Ammon's horn (tissue), 1 donor: ENCODE measurements around the gene OR5H1.
"Not testable (repeated sequence)": the region's sequence is repeated elsewhere in the genome, so short reads cannot be mapped to it uniquely, and the experiment has no call there.

Experiments used
- DNase-seq: peaks from one replicate; pipeline ENCODE4 v3.0.0-alpha.2; 2016; ENCODE audit warnings: low spot score

The OR5H1 gene

GRCh38 chr3:98130421-98130820, at the start of gene OR5H1:
TSS of gene OR5H1 (plus strand) at chr3:98130721. CDS start at chr3:98132698, 1,977 bp downstream.
- DNase-seq, result no peak

GRCh38 chr3:98086873-98087272, 43.6 kb upstream of the OR5H1 start, which contains the start of gene OR5AC2:
TSS of gene OR5AC2 (plus strand) at chr3:98087173. CDS start at chr3:98087173, 0 bp downstream.
- no peak for DNase-seq

- no peak for DNase-seq
These were observed 34.6 kb upstream of the OR5H1 start for GRCh38 chr3:98095882-98096281.

GRCh38 chr3:98099848-98100247, 30.7 kb upstream of the OR5H1 start:
- no peak for DNase-seq

- DNase-seq, result no peak
These were observed 22.4 kb upstream of the OR5H1 start for GRCh38 chr3:98108162-98108561.

GRCh38 chr3:98109807-98110549, 20.5 kb upstream of the OR5H1 start:
- DNase-seq, result no peak

- DNase-seq, result no peak
These were observed 20.0 kb upstream of the OR5H1 start for GRCh38 chr3:98110550-98110908.

GRCh38 chr3:98114264-98114663, 16.3 kb upstream of the OR5H1 start:
- DNase-seq, result no peak

- no peak for DNase-seq
These were observed 14.8 kb upstream of the OR5H1 start for GRCh38 chr3:98115717-98116116.

- DNase-seq, result no peak
These were observed 6.1 kb downstream of the OR5H1 start for GRCh38 chr3:98136631-98137030.

- not testable (repeated sequence) for DNase-seq
These were observed 7.5 kb downstream of the OR5H1 start for GRCh38 chr3:98137826-98138557.

- DNase-seq, result no peak
These were observed 10.0 kb downstream of the OR5H1 start for GRCh38 chr3:98140531-98140930.

GRCh38 chr3:98147179-98147578, 16.7 kb downstream of the OR5H1 start, which contains the start of gene OR5H14:
TSS of gene OR5H14 (plus strand) at chr3:98147479. CDS start at chr3:98149386, 1,907 bp downstream.
- DNase-seq, result no peak

- DNase-seq, result no peak
These were observed 18.2 kb downstream of the OR5H1 start for GRCh38 chr3:98148751-98149150.

- not testable (repeated sequence) for DNase-seq
These were observed 18.9 kb downstream of the OR5H1 start for GRCh38 chr3:98149456-98149855.

GRCh38 chr3:98151241-98151640, 20.7 kb downstream of the OR5H1 start:
- no peak for DNase-seq

GRCh38 chr3:98166396-98166795, 35.9 kb downstream of the OR5H1 start, which contains the start of gene OR5H15:
TSS of gene OR5H15 (plus strand) at chr3:98166696. CDS start at chr3:98168700, 2,004 bp downstream.
- DNase-seq, result no peak

GRCh38 chr3:98171071-98171470, 40.5 kb downstream of the OR5H1 start:
- DNase-seq, result no peak

- DNase-seq, result no peak
These were observed 42.1 kb downstream of the OR5H1 start for GRCh38 chr3:98172621-98173020.

- no peak for DNase-seq
These were observed 49.9 kb downstream of the OR5H1 start for GRCh38 chr3:98180319-98180890.

GRCh38 chr3:98182196-98182595, 51.7 kb downstream of the OR5H1 start:
- no peak for DNase-seq

GRCh38 chr3:98185180-98185579, 54.7 kb downstream of the OR5H1 start:
- no peak for DNase-seq
